HG03439 (cell line): ENCODE measurements around the gene TTYH2.

Experiments
- ATAC-seq: cut with Tn5 transposase; IDR thresholded peaks from one replicate; pipeline ENCODE4 v1.9.1; 2021; ENCODE audit warnings: mild to moderate bottlenecking, moderate library complexity; ENCODE audit not compliant: unreplicated experiment

Gene TTYH2

GRCh38 chr17:74214484-74215341 is 1.3 kb downstream of the TTYH2 start:
- no peak for ATAC-seq

GRCh38 chr17:74215342-74215727 is 2.0 kb downstream of the TTYH2 start:
- ATAC-seq: no peak

DNA sequence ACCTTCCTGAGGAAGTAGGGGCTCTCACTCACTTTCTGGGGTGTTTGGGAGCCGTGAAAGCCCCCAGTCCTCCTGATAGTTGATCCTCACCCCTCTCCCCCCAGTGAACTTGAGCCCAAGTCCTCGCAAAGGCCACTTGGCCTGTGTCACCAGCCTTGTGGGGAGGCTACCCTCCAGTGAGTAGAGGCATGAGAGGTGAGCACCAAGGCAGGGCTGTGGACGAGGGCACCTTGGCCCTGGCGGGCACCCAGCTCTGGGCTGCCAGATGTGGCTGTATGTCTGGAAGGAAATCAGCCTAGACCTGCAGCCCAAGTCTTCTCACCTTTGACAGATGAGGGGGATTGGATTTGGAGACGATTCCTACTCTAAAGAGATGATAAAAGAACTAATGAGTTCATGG is 3.1 kb downstream of the TTYH2 start:
- ATAC-seq: no peak

GRCh38 chr17:74217037-74217730 is 3.8 kb downstream of the TTYH2 start:
- ATAC-seq: no peak

GRCh38 chr17:74217888-74218287 is 4.5 kb downstream of the TTYH2 start:
- ATAC-seq: no peak

GRCh38 chr17:74218436-74218835 is 5.1 kb downstream of the TTYH2 start:
- no peak for ATAC-seq

DNA sequence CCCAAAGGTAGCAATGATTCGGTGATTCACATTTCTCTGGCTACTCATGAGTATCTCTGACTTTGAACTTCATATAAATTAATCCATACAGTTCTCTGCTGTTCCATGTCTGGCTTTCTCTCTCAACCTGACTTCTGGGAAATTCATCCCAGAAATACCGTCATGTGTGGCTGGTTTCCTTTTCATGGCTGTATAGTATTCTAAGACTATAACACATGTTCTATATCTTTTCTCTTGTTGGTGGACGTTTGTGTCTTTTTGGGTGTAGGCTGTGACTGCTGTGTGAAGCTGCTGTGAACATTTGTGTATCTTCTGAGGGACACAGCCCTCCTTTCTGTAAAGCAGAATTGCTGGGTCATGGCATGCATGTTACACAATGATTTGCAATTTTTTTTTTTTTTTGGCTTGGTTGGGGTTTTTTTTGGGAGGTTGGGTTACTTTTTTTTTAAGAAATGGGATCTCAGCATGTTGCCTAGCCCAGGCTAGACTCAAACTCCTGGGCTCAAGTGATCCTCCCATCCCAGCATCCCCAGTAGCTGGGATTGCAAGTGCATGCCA is 6.3 kb downstream of the TTYH2 start:
- ATAC-seq: no peak

GRCh38 chr17:74220219-74220618 is 6.8 kb downstream of the TTYH2 start:
- no peak for ATAC-seq

DNA sequence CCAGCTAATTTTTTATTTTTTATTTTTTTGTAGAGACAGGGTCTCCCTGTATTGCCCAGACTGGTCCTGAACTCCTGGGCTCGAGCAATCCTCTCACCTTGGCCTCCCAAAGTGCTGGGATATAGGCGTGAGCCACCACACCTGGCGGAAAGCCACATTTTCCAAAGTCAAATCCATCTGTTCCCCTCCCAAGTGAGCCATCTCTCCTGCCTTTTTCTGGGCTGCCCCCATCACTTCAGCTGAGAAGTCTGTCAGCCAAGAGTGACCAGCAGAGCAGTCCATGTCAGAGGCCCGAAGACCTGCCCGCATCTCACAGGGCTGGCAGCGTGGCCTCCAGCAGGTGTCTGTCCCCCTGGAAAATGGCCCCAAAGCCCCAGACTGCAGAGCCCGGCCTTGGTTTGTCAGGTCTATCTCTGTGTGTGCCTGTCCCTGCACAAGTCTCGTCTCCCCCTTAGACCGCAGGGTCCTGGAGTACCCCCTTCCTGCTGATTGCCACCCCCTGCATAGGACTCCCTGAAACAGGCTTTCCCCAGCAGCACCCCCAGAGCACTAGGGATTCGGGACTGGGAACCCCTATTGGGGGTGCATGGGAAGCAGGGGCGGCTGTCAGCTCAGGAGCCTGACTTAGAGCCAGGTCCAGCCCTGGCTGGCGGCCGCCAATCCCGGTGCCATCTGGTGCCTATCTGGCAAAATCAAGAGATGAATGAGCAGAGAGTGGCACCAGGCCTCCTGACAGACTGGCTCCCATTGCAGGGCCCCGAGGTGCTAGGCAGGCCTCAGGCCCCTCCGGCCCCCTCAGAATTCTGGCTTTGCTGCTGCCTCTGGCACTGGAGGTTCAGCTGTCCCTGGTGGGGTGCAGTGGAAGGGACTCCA is 7.8 kb downstream of the TTYH2 start:
- no peak for ATAC-seq

- no peak for ATAC-seq
Observed at GRCh38 chr17:74222399-74222798, 9.0 kb downstream of the TTYH2 start.

- no peak for ATAC-seq
Observed at GRCh38 chr17:74223901-74224300, 10.5 kb downstream of the TTYH2 start.

DNA sequence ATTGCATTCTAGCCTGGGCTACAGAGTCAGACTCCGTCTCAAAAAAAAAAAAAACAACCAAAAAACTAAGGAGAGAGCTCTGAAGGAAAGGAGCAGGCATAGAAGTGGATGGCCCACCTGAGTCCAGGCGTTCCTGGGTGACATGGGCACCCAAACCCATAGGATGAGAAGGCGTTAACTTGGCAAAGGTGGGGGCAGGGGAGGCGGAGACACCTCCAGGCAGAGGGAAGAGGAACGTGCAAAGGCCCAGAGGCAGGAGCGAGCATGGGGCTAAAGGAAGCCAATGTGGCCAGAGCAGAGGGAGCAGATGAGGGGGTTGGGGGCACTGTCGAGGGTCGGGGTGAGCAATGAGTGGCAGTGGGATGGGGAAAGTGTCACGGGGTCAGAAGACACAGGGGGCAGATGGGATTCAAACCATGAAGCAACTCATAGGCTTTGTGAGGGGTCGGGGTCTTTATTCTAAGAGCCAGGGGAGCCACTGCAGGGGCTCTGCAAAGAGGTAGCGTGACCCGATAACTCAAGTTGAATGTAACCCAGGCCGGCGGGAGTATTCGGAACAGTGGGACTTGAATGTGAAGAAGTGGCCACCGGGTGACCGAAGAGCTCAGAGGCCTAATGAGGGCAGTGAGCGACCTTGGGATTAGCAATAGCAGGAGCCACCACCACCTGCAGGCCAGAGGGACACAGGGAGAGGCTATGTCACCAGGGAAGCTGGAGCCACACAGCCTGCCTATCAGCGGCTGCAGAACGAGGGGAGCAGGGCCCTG is 11.8 kb downstream of the TTYH2 start:
- ATAC-seq: no peak

DNA sequence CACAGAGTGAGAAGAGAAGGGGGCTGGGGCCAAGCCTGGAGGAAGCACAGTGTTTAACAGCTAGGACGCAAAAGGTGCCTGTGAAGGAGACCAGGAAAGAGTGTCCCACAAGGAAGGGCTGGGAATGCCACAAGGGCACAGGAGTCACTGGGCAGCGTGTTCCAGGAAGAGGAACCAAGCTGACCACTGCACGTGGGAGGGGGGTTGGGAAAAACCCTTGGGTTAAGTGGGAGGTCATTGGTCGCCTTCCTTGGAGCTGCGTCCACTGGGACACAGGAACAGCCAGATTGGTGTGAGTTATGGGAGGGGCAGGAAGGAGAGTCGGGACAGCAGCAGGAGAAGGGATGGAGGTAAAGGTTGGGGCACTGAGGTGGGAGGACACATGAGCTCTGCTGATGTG is 12.9 kb downstream of the TTYH2 start:
- ATAC-seq: no peak

GRCh38 chr17:74227271-74228080 is 14.1 kb downstream of the TTYH2 start:
- no peak for ATAC-seq

- ATAC-seq: no peak
Observed at GRCh38 chr17:74228306-74228978, 15.1 kb downstream of the TTYH2 start.

GRCh38 chr17:74230896-74231295 is 17.5 kb downstream of the TTYH2 start:
- ATAC-seq: no peak

- no peak for ATAC-seq
Observed at GRCh38 chr17:74231928-74232907, 18.8 kb downstream of the TTYH2 start.

DNA sequence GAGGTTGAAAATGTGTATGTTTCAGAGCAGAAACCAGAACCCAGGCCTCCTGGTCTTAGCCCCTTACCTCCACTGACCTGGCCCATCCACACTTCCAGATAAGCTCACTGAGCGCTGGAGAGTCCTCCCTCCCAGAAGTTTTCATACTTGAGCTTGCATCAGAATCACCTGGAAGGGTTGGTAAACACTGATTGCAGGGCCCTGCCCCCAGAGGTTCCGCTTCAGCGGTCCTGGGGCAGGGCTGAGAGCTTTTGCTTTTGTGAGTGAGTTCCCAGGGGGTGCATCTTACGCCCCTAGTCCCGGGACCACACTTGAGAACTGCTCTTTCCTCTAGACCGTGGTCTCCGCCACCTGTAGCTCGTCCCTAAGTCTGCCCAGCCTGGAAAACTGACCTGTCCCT is 20.6 kb downstream of the TTYH2 start:
- no peak for ATAC-seq
